ENCODE data around the gene HOXD8. TPM values are rescaled to one million over a fixed set of nuclear protein-coding genes. Genes with fewer than 3 reads are reported as not detected.

The HOXD8 gene
- polyA plus RNA-seq, 1 of the 3 experiments (the other 2 are of a cell fraction): 6.4 TPM

DNA sequence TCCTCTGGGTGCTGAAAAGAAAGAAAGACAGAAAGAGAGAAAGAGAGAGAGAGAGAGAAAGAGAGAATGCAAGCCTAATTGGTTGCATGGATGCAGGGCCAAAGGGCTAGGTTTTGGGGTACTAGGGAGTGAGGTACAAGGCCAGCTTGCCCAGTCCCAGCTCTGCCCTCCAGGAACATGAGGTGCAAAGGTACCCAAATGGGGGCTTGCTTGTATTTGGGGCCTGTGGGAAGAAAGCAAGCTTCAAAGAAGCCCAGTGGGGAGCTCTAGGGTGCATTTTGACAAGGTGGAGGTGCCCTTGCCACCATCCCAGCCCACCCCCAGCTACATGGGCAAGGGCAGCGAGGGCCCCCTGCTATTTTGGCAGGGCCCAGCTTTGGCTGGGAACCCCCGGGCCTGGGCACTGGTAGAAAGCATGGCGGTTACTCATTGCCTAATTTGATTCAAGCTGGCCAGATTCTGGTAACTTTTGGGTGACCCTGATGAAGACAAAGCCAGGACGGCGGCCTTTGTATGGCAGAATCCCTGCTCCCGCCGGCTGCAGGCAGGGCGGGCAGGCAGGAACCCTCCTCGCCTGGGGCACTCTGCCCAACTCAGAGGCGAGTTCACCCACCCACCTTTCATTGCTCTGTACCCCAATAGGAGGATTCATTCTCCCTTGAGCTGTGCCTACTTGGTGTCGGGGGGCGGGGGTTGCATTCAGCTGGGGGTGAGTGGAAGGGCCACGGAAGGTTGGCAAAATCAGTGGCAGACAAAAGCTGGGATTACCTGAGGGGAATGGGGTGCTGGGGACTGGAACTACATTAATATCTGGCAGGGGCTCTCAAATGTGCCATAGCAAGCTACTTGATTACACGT lies 21.3 kb downstream of the HOXD8 start:
- H3K4me3 ChIP-seq (ENCODE audit: low read depth in 2 of 2, low read length in 1 of 2): no peak overlapping the region
- peaks cover 0 to 8% of the 10 kb centered on the region in 2 experiments; a peak in 1 of 4 replicates for H3K4me1 ChIP-seq (ENCODE audit: control insufficient read depth in 1 of 2, insufficient read depth in 2 of 2, low read depth in 1 of 2, low read length in 1 of 2)
- H3K27me3 ChIP-seq (ENCODE audit: insufficient read depth): no peaks in the 10 kb centered on the region
- WGBS (ENCODE audit: low lambda C conversion rate): 97% methylated on average over 7 of the region's 14 CpGs
- H3K27ac ChIP-seq (ENCODE audit: low read depth in 2 of 2, low read length in 1 of 2): no peak overlapping the region
- DNase-seq: no peak
- CTCF ChIA-PET: interaction anchor here (0.7 to 4.4 kb wide), 4 partner anchors 11 to 404 kb away, joined by 3 to 24 read pairs (median 4); no protein-coding TSS in a partner anchor
- H4K20me1 ChIP-seq (ENCODE audit: insufficient read depth): no peaks in the 10 kb centered on the region
- H3K4me2 ChIP-seq: no peak overlapping the region
- H3K9me2 ChIP-seq: no peaks in the 10 kb centered on the region
- H3K9me3 ChIP-seq: no peaks in the 10 kb centered on the region
- H3K79me2 ChIP-seq (ENCODE audit: insufficient read depth): no peaks in the 10 kb centered on the region
- POLR2A ChIA-PET: no interaction called here
- no peak overlapping the region for H3K9ac ChIP-seq
- no peak for TF ChIP-seq RCOR1 (IDR thresholded peaks at IDR 0.05; ENCODE audit: low read length)
- TF ChIP-seq, protein P1, sequence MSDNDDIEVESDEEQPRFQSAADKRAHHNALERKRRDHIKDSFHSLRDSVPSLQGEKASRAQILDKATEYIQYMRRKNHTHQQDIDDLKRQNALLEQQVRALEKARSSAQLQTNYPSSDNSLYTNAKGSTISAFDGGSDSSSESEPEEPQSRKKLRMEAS (IDR thresholded peaks at IDR 0.05; ENCODE audit: low read depth): no peak
- TF ChIP-seq, protein P2, sequence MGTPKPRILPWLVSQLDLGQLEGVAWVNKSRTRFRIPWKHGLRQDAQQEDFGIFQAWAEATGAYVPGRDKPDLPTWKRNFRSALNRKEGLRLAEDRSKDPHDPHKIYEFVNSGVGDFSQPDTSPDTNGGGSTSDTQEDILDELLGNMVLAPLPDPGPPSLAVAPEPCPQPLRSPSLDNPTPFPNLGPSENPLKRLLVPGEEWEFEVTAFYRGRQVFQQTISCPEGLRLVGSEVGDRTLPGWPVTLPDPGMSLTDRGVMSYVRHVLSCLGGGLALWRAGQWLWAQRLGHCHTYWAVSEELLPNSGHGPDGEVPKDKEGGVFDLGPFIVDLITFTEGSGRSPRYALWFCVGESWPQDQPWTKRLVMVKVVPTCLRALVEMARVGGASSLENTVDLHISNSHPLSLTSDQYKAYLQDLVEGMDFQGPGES (IDR thresholded peaks at IDR 0.05; ENCODE audit: low read depth, low read length): no peak
- TF ChIP-seq JUND (IDR thresholded peaks at IDR 0.05): no peak
- TF ChIP-seq NRF1 (IDR thresholded peaks at IDR 0.05; ENCODE audit: low read depth, low read length): no peak
- no peak for TF ChIP-seq NFIC (IDR thresholded peaks at IDR 0.05; ENCODE audit: borderline replicate concordance)
- TF ChIP-seq FOXM1 (IDR thresholded peaks at IDR 0.05; ENCODE audit: low read depth): no peak
- TF ChIP-seq, protein P3, sequence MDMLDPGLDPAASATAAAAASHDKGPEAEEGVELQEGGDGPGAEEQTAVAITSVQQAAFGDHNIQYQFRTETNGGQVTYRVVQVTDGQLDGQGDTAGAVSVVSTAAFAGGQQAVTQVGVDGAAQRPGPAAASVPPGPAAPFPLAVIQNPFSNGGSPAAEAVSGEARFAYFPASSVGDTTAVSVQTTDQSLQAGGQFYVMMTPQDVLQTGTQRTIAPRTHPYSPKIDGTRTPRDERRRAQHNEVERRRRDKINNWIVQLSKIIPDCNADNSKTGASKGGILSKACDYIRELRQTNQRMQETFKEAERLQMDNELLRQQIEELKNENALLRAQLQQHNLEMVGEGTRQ (IDR thresholded peaks at IDR 0.05; ENCODE audit: borderline replicate concordance, low read depth, low read length): no peak
- TF ChIP-seq, protein P4, sequence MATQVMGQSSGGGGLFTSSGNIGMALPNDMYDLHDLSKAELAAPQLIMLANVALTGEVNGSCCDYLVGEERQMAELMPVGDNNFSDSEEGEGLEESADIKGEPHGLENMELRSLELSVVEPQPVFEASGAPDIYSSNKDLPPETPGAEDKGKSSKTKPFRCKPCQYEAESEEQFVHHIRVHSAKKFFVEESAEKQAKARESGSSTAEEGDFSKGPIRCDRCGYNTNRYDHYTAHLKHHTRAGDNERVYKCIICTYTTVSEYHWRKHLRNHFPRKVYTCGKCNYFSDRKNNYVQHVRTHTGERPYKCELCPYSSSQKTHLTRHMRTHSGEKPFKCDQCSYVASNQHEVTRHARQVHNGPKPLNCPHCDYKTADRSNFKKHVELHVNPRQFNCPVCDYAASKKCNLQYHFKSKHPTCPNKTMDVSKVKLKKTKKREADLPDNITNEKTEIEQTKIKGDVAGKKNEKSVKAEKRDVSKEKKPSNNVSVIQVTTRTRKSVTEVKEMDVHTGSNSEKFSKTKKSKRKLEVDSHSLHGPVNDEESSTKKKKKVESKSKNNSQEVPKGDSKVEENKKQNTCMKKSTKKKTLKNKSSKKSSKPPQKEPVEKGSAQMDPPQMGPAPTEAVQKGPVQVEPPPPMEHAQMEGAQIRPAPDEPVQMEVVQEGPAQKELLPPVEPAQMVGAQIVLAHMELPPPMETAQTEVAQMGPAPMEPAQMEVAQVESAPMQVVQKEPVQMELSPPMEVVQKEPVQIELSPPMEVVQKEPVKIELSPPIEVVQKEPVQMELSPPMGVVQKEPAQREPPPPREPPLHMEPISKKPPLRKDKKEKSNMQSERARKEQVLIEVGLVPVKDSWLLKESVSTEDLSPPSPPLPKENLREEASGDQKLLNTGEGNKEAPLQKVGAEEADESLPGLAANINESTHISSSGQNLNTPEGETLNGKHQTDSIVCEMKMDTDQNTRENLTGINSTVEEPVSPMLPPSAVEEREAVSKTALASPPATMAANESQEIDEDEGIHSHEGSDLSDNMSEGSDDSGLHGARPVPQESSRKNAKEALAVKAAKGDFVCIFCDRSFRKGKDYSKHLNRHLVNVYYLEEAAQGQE (IDR thresholded peaks at IDR 0.05; ENCODE audit: low read depth, low read length): no peak
- TF ChIP-seq, protein P5, sequence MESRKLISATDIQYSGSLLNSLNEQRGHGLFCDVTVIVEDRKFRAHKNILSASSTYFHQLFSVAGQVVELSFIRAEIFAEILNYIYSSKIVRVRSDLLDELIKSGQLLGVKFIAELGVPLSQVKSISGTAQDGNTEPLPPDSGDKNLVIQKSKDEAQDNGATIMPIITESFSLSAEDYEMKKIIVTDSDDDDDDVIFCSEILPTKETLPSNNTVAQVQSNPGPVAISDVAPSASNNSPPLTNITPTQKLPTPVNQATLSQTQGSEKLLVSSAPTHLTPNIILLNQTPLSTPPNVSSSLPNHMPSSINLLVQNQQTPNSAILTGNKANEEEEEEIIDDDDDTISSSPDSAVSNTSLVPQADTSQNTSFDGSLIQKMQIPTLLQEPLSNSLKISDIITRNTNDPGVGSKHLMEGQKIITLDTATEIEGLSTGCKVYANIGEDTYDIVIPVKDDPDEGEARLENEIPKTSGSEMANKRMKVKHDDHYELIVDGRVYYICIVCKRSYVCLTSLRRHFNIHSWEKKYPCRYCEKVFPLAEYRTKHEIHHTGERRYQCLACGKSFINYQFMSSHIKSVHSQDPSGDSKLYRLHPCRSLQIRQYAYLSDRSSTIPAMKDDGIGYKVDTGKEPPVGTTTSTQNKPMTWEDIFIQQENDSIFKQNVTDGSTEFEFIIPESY (IDR thresholded peaks at IDR 0.05; ENCODE audit: borderline replicate concordance, low read depth): no peak
- no peak for TF ChIP-seq SIN3A (IDR thresholded peaks at IDR 0.05; ENCODE audit: borderline replicate concordance, low read depth, low read length)
- H2AFZ ChIP-seq (ENCODE audit: low read depth): no peak overlapping the region
- no peaks in the 10 kb centered on the region for H3F3A ChIP-seq (replicated peaks; ENCODE audit: insufficient read depth)
- peaks cover 0 to 27% of the 10 kb centered on the region in 2 experiments for H3K36me3 ChIP-seq (replicated peaks in 1 of 2; ENCODE audit: control insufficient read depth in 1 of 2, insufficient read depth in 2 of 2, low read length in 1 of 2)

All from SK-N-SH (cell line).